Right atrium auricular region (tissue), 2 donors: ENCODE data around the gene TGFBR3. TPM values are rescaled to one million over a fixed set of nuclear protein-coding genes. Genes with fewer than 3 reads are reported as not detected.

ENCODE experiments used
- DNase-seq: peaks from one replicate; pipeline ENCODE4 v3.0.0-alpha.2; 2019; ENCODE audit warnings: low spot score
- H3K27ac ChIP-seq, 2 donors: fragments of 200-600 bp; sonication (generic); 1 replicate in 1 of 2; 2 replicates in 1 of 2; pipeline ENCODE4 v1.5.1; 2016 to 2019
- H3K27me3 ChIP-seq, 2 donors: fragments of 200-600 bp; sonication (generic); one replicate each; pipeline versions ENCODE4 v1.5.1 to v1.6.0; 2017 to 2019
- H3K36me3 ChIP-seq: fragments of 200-600 bp; sonication (generic); one replicate; pipeline ENCODE4 v1.5.1; 2016
- H3K4me1 ChIP-seq, 2 donors: fragments of 200-600 bp; sonication (generic); one replicate each; pipeline versions ENCODE4 v1.5.1 to v1.6.0; 2017 to 2019
- H3K4me3 ChIP-seq, 2 donors: fragments of 200-600 bp; sonication (generic); 1 replicate in 1 of 2; 2 replicates in 1 of 2; pipeline ENCODE4 v1.5.1; 2017 to 2019; ENCODE audit warnings: mild to moderate bottlenecking in 1 of 2, moderate library complexity in 1 of 2
- H3K9me3 ChIP-seq, 2 donors: fragments of 200-600 bp; sonication (generic); one replicate each; pipeline ENCODE4 v1.5.1; 2019
- CTCF ChIP-seq, 2 donors: fragments of 200-600 bp; sonication (generic); IDR thresholded peaks; one replicate each; pipeline ENCODE4 v1.5.1; 2019; ENCODE audit warnings: antibody characterized with exemption in 2 of 2
- total RNA-seq, 2 donors: library from RNA; depleted of rRNA; stranded (reverse); fragments of >200 nt; gene quantifications; one replicate each; pipeline ENCODE4 v1.1.0, GENCODE V29; 2016

TGFBR3 gene
- total RNA-seq, 2 donors from 2014 or later: 40.5 to 64.8 TPM

DNA sequence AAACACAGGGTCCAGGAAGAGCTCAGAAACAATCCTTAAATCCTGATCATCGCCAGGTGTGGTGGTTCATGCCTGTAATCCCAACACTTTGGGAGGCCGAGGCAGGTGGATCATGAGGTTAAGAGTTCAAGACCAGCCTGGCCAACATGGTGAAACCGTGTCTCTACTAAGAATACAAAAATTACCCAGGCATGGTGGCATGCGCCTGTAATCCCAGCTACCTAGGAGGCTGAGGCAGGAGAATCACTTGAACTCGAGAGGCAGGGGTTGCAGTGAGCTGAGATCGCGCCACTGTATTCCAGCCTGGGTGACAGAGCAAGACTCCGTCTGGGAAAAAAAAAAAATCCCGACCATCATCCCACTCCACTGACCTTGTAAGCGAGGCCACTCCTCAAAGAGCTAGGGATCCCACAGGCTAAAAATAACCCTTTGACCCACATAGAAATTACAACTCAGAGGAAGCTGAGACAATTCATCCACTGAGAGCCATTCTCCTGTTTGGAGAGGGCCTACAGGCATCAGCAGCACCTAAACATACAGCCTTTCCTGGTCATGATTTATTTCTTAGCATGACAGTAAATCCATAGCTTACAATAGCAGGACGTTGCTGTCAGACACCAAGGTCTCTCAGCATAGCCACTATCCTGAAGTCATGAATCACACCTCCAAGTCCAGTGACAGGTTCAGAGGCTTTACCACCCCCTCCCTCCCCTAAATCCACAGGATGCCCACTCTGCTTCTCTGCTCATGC is 66.7 kb downstream of the TGFBR3 start:
- no peak overlapping the region for H3K4me3 ChIP-seq
- no peaks in the 10 kb centered on the region for H3K27me3 ChIP-seq
- H3K4me1 ChIP-seq: peaks cover 0 to 39% of the 10 kb centered on the region in 2 donors
- no peak for TF ChIP-seq CTCF (IDR thresholded peaks at IDR 0.05)
- H3K36me3 ChIP-seq: no peaks in the 10 kb centered on the region
- peak overlapping the region in 1 of 2 donors; percentile 18 for H3K27ac ChIP-seq
- DNase-seq: no peak
- H3K9me3 ChIP-seq: no peaks in the 10 kb centered on the region

DNA sequence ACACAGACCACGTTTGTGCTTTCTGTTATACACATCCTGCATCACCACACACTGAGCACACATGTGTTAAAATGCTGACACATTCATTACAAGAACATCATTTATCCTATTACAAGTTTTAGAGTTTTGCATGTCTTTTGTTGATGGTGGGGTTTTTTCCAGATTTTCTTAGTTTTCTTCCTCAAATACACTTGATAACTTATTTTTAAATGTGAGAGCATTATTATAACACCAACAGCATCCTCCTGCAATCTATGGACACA is 67.3 kb downstream of the TGFBR3 start:
- no peak for DNase-seq
- Histone ChIP-seq H3K9me3 (no peaks in the 10 kb centered on the region), H3K36me3 (no peaks in the 10 kb centered on the region), H3K27me3 (no peaks in the 10 kb centered on the region), H3K4me3 (no peak overlapping the region), H3K4me1 (peaks cover 0 to 44% of the 10 kb centered on the region in 2 donors), H3K27ac (no peak overlapping the region)
- no peak for TF ChIP-seq CTCF (IDR thresholded peaks at IDR 0.05)

DNA sequence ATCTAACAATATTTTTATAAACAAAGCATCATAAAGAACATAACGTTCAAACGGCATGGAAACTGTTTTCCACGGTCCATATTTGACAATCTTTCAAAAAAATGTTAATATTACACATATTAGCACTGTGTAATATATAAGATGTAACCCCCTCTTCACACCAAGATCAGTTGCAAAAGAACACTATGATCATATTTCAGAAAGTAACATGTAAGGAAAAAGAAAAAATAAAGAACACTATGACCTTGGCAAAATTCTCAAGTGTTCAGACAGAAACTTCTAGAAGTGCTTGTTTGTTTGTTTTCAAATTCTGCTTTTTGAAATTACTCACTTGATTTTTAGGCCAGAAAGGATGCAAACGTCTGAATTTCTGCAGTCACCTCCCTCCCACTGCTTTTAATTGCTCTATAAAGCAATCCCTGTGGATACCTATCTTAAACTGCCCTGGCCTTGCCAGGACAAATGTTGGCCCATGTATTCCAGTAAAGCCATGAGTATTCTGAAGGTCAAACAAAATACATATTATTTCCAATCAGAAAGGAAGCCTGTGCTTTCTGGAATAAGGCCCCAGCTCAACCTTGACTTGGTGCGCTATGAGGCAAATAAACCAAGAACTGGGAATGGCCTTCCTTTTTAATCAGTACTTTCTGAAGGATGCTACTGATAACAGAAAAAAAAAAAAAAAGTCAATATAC is 68.6 kb downstream of the TGFBR3 start:
- Histone ChIP-seq H3K36me3 (no peaks in the 10 kb centered on the region), H3K4me3 (no peak overlapping the region), H3K9me3 (no peaks in the 10 kb centered on the region), H3K27me3 (no peaks in the 10 kb centered on the region), H3K4me1 (peaks cover 0 to 49% of the 10 kb centered on the region in 2 donors), H3K27ac (peak overlapping the region; percentile 28 to 41)
- DNase-seq: no peak
- TF ChIP-seq CTCF (IDR thresholded peaks at IDR 0.05): no peak

GRCh38 chr1:91816031-91816430 is 69.9 kb downstream of the TGFBR3 start:
- H3K4me3 ChIP-seq: no peak overlapping the region
- H3K4me1 ChIP-seq: peaks cover 0 to 49% of the 10 kb centered on the region in 2 donors
- H3K36me3 ChIP-seq: no peaks in the 10 kb centered on the region
- TF ChIP-seq CTCF (IDR thresholded peaks at IDR 0.05): no peak
- H3K27me3 ChIP-seq: no peaks in the 10 kb centered on the region
- no peaks in the 10 kb centered on the region for H3K9me3 ChIP-seq
- peak overlapping the region in 1 of 2 donors; percentile 9 for H3K27ac ChIP-seq
- DNase-seq: no peak

- no peak for DNase-seq
- no peak overlapping the region for H3K27ac ChIP-seq
These were observed 71.5 kb downstream of the TGFBR3 start for GRCh38 chr1:91814448-91814847.

More at GRCh38 chr1:91814448-91814847, 71.5 kb downstream of the TGFBR3 start:
- no peak for TF ChIP-seq CTCF (IDR thresholded peaks at IDR 0.05)
- H3K27me3 ChIP-seq: no peaks in the 10 kb centered on the region
- H3K9me3 ChIP-seq: no peaks in the 10 kb centered on the region
- H3K4me1 ChIP-seq: peaks cover 0 to 44% of the 10 kb centered on the region in 2 donors
- no peaks in the 10 kb centered on the region for H3K36me3 ChIP-seq
- H3K4me3 ChIP-seq: no peak overlapping the region
